Tibial artery (tissue), 4 donors: Measurements from ENCODE around the gene MESD.

Source experiments
- DNase-seq, 2 donors: peaks; one replicate each; pipeline ENCODE4 v3.0.0-alpha.2; 2019
- H3K27ac ChIP-seq, 2 donors: fragments of 200-600 bp; sonication (generic) in 1 of 2; 1 replicate in 1 of 2; 2 replicates in 1 of 2; pipeline ENCODE4 v1.5.1; 2018 to 2019; ENCODE audit warnings: mild to moderate bottlenecking in 1 of 2
- H3K27me3 ChIP-seq, 2 donors: fragments of 200-600 bp; sonication (generic) in 1 of 2; one replicate each; pipeline versions ENCODE4 v1.5.1 to v1.6.0; 2016 to 2019
- H3K36me3 ChIP-seq, 3 donors: fragments of 200-600 bp; sonication (generic) in 2 of 3; one replicate each; pipeline ENCODE4 v1.5.1; 2016 to 2019; ENCODE audit warnings: mild to moderate bottlenecking in 2 of 3
- H3K4me1 ChIP-seq, 4 donors: fragments of 200-600 bp; sonication (generic) in 2 of 4; 1 replicate in 3 of 4; 2 replicates in 1 of 4; pipeline ENCODE4 v1.5.1; 2016 to 2019
- H3K4me3 ChIP-seq, 2 donors: fragments of 200-600 bp; sonication (generic) in 1 of 2; 1 replicate in 1 of 2; 2 replicates in 1 of 2; pipeline ENCODE4 v1.5.1; 2018 to 2019; ENCODE audit warnings: mild to moderate bottlenecking in 2 of 2
- H3K9me3 ChIP-seq, 3 donors: fragments of 200-600 bp; sonication (generic) in 1 of 3; one replicate each; pipeline ENCODE4 v1.5.1; 2016 to 2019
- intact Hi-C: fragments of 100-400 bp; cut with DNase I; formaldehyde crosslinking; loops from one replicate; pipeline ENCODE4 v1.15.0; 2023; ENCODE audit warnings: low total_unique reads
- TF ChIP-seq, protein P1 (sequence below), 2 experiments: fragments of 200-600 bp in 1 of 2; fragments of 450-650 bp in 1 of 2; IDR thresholded peaks; one replicate each; pipeline ENCODE4 v1.5.1; 2017 to 2019; ENCODE audit warnings: antibody characterized with exemption in 2 of 2, mild to moderate bottlenecking in 1 of 2, moderate library complexity in 1 of 2

MESD gene

DNA sequence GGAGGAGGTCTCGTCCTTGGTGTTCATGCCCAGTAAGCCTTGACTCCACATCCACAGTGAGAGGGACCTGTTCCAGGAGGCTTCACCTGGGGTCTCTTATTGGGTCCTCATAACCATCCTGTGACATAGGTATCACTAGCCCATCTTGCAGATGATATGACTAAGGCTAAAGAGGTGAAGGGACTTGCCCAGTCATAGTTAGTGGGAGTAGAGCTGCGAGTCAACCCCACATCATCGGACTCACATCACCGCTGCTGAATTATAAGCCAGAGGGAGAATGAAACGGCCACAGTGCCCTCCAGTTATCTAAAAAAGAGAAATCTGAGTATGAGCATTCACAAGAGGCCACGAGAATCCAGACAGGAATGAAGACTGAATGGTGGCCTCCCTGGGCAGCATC lies 66.0 kb downstream of the MESD start:
- DNase-seq = no peak
- H3K27ac ChIP-seq = no peak overlapping the region
- no peaks in the 10 kb centered on the region for H3K27me3 ChIP-seq
- H3K4me3 ChIP-seq = no peak overlapping the region
- no peaks in the 10 kb centered on the region for H3K9me3 ChIP-seq
- intact Hi-C loops = no loop called here
- peaks cover 0 to 41% (median 30%) of the 10 kb centered on the region in 3 donors for H3K36me3 ChIP-seq
- peaks cover 0 to 4% (median 0%) of the 10 kb centered on the region in 4 donors for H3K4me1 ChIP-seq
- TF ChIP-seq, protein P1, sequence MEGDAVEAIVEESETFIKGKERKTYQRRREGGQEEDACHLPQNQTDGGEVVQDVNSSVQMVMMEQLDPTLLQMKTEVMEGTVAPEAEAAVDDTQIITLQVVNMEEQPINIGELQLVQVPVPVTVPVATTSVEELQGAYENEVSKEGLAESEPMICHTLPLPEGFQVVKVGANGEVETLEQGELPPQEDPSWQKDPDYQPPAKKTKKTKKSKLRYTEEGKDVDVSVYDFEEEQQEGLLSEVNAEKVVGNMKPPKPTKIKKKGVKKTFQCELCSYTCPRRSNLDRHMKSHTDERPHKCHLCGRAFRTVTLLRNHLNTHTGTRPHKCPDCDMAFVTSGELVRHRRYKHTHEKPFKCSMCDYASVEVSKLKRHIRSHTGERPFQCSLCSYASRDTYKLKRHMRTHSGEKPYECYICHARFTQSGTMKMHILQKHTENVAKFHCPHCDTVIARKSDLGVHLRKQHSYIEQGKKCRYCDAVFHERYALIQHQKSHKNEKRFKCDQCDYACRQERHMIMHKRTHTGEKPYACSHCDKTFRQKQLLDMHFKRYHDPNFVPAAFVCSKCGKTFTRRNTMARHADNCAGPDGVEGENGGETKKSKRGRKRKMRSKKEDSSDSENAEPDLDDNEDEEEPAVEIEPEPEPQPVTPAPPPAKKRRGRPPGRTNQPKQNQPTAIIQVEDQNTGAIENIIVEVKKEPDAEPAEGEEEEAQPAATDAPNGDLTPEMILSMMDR (IDR thresholded peaks at IDR 0.05) = no peak

DNA sequence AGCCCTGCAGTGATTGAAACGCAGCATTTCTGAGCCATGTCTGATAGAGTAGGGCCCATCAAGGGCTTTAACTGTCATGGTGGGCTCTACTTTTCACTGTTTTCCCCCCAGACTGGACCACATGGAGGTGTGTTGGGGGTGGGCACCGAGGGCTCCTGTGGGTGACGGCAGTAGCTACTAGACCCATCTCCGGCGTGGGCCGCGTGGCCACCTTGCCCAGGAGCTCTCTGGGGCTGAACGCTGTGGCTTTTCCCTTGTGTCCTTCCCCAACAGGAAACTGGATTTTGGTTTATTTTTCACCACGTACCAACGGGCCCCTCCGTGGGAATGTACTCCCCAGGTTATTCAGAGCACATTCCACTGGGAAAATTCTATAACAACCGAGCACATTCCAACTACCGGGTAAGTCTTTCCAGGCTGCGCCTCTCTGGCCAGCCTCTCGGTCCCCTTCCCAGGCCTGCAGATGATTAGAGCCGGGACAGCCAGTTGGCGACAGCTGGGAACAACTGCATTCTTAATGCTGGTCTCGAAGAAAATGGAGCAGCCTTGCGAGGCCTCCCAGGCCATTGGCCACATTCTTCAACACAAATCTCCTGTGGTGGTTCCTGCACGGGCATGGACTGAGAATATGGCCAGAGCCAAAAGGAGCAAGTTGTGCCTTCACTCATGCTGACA lies 67.7 kb downstream of the MESD start:
- no peaks in the 10 kb centered on the region for H3K27me3 ChIP-seq
- no peak overlapping the region for H3K4me3 ChIP-seq
- TF ChIP-seq, protein P1 (IDR thresholded peaks at IDR 0.05) = no peak
- H3K4me1 ChIP-seq = peaks cover 0 to 4% (median 0%) of the 10 kb centered on the region in 4 donors
- H3K9me3 ChIP-seq = no peaks in the 10 kb centered on the region
- intact Hi-C loops = no loop called here
- H3K36me3 ChIP-seq = peaks cover 0 to 41% (median 30%) of the 10 kb centered on the region in 3 donors
- H3K27ac ChIP-seq = no peak overlapping the region
- no peak for DNase-seq

- Histone ChIP-seq H3K4me1 (no peaks in the 10 kb centered on the region), H3K4me3 (no peak overlapping the region), H3K27ac (no peak overlapping the region), H3K27me3 (no peaks in the 10 kb centered on the region), H3K9me3 (no peaks in the 10 kb centered on the region), H3K36me3 (peaks cover 0 to 41% (median 30%) of the 10 kb centered on the region in 3 donors)
- TF ChIP-seq, protein P1 (IDR thresholded peaks at IDR 0.05) = no peak
- intact Hi-C loops = no loop called here
- no peak for DNase-seq
Measured at GRCh38 chr15:80920271-80920699, 69.3 kb downstream of the MESD start.

DNA sequence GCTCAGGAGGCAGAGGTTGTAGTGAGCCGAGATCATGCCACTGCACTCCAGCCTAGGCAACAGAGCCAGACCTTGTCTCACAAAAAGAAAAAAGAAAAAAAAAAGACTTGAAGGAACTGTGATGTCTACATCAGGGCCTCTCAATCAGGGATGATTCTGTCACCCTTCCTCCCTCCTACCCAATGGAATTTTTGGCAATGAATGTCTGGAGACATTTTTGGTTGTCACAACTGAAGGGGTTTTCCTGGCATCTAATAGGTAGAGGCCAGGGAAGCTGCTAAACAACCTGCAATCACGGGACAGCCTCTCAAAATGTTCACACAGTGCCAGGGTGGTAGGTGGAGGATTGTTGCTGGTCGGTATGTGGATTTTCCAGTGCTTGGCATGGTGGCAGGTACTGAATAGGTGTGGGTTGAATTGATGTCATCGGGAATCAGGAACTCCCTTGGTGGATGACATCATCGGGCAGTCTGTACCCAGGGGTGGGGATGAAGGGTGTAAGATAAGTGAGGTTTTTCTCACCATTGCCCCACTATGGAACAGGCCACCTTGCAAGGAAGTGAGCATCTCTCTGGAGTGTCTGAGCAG lies 71.3 kb downstream of the MESD start:
- H3K27ac ChIP-seq = no peak overlapping the region
- TF ChIP-seq, protein P1 (IDR thresholded peaks at IDR 0.05) = no peak
- H3K27me3 ChIP-seq = no peaks in the 10 kb centered on the region
- H3K4me1 ChIP-seq = no peaks in the 10 kb centered on the region
- H3K9me3 ChIP-seq = no peaks in the 10 kb centered on the region
- no peak overlapping the region for H3K4me3 ChIP-seq
- DNase-seq = no peak
- intact Hi-C loops = no loop called here
- peaks cover 0 to 27% (median 22%) of the 10 kb centered on the region in 3 donors for H3K36me3 ChIP-seq

GRCh38 chr15:80916056-80916455 lies 73.6 kb downstream of the MESD start:
- Histone ChIP-seq H3K36me3 (peaks cover 0 to 11% (median 5%) of the 10 kb centered on the region in 3 donors), H3K27me3 (no peaks in the 10 kb centered on the region), H3K27ac (no peak overlapping the region), H3K9me3 (no peaks in the 10 kb centered on the region), H3K4me3 (no peak overlapping the region), H3K4me1 (no peaks in the 10 kb centered on the region)
- intact Hi-C loops = no loop called here
- TF ChIP-seq, protein P1 (IDR thresholded peaks at IDR 0.05) = no peak
- no peak for DNase-seq
